Epithelial cell of proximal tubule (primary cell): ENCODE measurements around the gene CENPQ. TPM values are rescaled to one million over a fixed set of nuclear protein-coding genes. Genes with fewer than 3 reads are reported as not detected.

ENCODE experiments used
- DNase-seq: peaks from one replicate; pipeline ENCODE4 v3.0.0-alpha.2; 2011; ENCODE audit warnings: low read depth
- H3K4me3 ChIP-seq: 2 replicates; pipeline ENCODE4 v1.5.1; 2011; ENCODE audit warnings: low read depth, mild to moderate bottlenecking, low read length
- total RNA-seq: library from RNA; depleted of rRNA; stranded (reverse); fragments of >200 nt; gene quantifications from 2 replicates; pipeline ENCODE4 v1.2.3, GENCODE V29; 2015
- TF ChIP-seq, protein P1 (sequence below): conservative IDR thresholded peaks from 2 replicates; pipeline ENCODE4 v1.5.1; 2012; ENCODE audit warnings: low read depth, mild to moderate bottlenecking, low read length

The CENPQ gene
- total RNA-seq, 1 donor from 2014 or later = 13.1 TPM

DNA sequence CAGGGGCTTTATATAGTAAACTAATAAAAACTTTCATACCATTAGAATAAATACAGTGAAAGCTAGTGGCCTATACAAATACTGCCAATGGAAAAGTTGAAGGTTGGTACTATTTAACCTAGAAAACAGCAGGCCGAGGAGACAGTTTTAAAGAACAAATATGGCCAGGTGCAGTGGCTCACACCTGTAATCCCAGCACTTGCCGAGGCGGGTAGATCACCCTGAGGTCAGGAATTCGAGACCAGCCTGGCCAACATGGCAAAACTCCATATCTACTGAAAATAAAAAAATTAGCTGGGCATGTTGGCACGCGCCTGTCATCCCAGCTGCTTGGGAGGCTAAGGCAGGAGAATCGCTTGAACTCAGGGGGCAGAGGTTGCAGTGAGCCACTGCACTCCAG is 61.4 kb downstream of the CENPQ start:
- TF ChIP-seq, protein P1, sequence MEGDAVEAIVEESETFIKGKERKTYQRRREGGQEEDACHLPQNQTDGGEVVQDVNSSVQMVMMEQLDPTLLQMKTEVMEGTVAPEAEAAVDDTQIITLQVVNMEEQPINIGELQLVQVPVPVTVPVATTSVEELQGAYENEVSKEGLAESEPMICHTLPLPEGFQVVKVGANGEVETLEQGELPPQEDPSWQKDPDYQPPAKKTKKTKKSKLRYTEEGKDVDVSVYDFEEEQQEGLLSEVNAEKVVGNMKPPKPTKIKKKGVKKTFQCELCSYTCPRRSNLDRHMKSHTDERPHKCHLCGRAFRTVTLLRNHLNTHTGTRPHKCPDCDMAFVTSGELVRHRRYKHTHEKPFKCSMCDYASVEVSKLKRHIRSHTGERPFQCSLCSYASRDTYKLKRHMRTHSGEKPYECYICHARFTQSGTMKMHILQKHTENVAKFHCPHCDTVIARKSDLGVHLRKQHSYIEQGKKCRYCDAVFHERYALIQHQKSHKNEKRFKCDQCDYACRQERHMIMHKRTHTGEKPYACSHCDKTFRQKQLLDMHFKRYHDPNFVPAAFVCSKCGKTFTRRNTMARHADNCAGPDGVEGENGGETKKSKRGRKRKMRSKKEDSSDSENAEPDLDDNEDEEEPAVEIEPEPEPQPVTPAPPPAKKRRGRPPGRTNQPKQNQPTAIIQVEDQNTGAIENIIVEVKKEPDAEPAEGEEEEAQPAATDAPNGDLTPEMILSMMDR = no peak
- DNase-seq = no peak
- no peak overlapping the region for H3K4me3 ChIP-seq

- TF ChIP-seq, protein P1 = no peak
- DNase-seq = no peak
- H3K4me3 ChIP-seq = no peak overlapping the region
Measured at GRCh38 chr6:49526598-49526997, 63.4 kb downstream of the CENPQ start.

- TF ChIP-seq, protein P1 = no peak
- no peak for DNase-seq
- H3K4me3 ChIP-seq = no peak overlapping the region
Measured at GRCh38 chr6:49527320-49527719, 64.2 kb downstream of the CENPQ start.

GRCh38 chr6:49528571-49528970 is 65.4 kb downstream of the CENPQ start:
- H3K4me3 ChIP-seq = no peak overlapping the region
- TF ChIP-seq, protein P1 = no peak
- no peak for DNase-seq

DNA sequence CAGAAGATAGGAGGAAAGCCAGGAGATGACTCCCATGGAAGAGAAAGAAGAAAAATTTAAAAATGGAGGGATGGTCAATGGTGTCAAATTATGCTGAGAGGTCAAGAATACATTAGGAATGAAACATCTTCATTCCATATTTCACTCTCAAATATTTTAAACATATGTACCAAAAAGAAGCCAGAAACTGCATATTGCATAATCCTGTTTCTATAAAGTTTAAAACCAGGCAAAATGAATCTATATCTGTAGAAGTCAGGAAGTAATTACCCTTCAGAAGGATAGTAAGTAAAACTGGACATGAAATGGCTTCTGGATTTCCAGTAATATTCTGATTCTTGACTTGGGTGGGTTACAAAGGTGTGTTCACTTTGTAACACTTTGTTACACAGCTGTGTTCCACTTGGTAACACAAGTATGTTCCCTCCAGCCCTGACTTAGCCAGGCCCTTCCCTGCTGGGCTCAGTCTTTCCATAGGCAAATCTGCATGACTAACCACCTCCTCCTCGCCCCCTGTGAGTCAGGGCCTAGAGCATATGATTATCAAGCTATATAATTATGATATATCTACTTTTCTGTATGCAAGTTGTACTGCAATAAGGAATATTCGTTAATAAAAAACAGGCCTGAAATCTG is 67.1 kb downstream of the CENPQ start:
- TF ChIP-seq, protein P1 = no peak
- no peak overlapping the region for H3K4me3 ChIP-seq
- DNase-seq = no peak

- DNase-seq = no peak
- TF ChIP-seq, protein P1 = peak; percentile 80
- peak overlapping the region; percentile 27 for H3K4me3 ChIP-seq
Measured at GRCh38 chr6:49531774-49532569, 68.8 kb downstream of the CENPQ start.
